IPS-18a (cell line): Measurements from ENCODE around the gene TCF15.
A peak's percentile ranks its signal among the peaks of the same experiment; 100 is the strongest.

Source experiments
- H3K27ac ChIP-seq: one replicate; pipeline ENCODE4 v1.5.1; 2013; ENCODE audit warnings: low read length
- H3K27me3 ChIP-seq: one replicate; pipeline ENCODE4 v1.6.1; 2013; ENCODE audit warnings: mild to moderate bottlenecking, low read length; ENCODE audit not compliant: control insufficient read depth, insufficient read depth
- H3K36me3 ChIP-seq: one replicate; pipeline ENCODE4 v1.6.1; 2013; ENCODE audit warnings: low read depth, low read length; ENCODE audit not compliant: control insufficient read depth
- H3K4me1 ChIP-seq: one replicate; pipeline ENCODE4 v1.6.1; 2013; ENCODE audit warnings: low read depth, low read length; ENCODE audit not compliant: control insufficient read depth
- H3K4me3 ChIP-seq: one replicate; pipeline ENCODE4 v1.5.1; 2013; ENCODE audit warnings: low read length
- H3K9ac ChIP-seq: one replicate; pipeline ENCODE4 v1.6.1; 2013; ENCODE audit warnings: mild to moderate bottlenecking, low read length, moderate library complexity
- H3K9me3 ChIP-seq: one replicate; pipeline ENCODE4 v1.6.1; 2013; ENCODE audit warnings: low read depth, low read length; ENCODE audit not compliant: control insufficient read depth

The TCF15 gene

DNA sequence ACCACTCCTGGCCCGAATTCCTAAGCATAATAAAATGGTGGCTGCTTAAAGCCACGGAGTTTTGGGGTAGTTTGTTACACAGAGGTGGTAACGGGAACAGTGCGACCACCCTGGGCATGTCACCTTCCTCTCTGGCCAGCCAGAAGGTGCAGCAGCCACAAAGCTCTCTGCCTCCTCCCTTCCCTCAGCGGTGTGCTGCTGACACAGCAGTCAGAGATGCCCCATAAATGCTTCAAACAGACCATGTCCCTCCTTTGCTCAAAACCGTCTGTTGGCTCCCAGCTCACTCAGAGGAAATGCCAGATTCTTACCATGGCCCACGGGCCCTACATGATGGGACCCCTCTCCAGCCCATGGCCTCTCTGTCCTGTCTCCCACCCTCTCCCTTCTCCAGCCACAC lies 12.1 kb upstream of the TCF15 start:
- Histone ChIP-seq H3K9me3 (no peaks in the 10 kb centered on the region), H3K9ac (no peak overlapping the region), H3K4me1 (peaks cover 3% of the 10 kb centered on the region), H3K4me3 (no peak overlapping the region), H3K36me3 (no peaks in the 10 kb centered on the region), H3K27me3 (no peaks in the 10 kb centered on the region), H3K27ac (no peak overlapping the region)

DNA sequence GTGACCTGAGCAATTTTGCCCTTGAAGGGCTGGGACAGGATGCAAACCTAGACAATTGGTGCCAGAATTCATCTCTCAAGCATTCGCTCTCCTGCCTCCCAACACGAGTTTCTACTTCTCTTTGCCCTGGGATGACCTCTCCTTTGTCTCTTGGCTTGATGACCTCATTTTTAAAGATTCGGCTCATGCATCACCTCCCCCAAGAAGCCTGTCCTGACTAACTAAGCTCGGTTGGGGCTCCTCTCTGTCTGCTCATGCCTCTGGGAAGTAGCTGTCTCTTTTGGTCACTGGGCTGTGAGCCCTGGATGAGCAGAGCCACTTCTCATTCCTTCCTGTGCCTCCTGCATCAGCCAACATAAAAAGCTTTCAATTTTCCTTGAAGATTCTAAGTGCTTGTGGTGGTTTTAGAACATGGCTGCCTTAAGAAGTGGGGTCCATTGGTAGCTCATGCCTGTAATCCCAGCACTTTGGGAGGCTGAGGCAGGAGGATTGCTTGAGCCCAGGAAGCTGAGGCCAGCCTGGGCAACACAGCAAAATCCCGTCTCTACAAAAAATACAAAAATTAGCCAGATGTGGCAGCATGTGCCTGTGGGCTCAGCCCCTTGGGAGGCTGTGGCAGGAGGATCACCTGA lies 11.1 kb upstream of the TCF15 start:
- Histone ChIP-seq H3K9ac (no peak overlapping the region), H3K27ac (no peak overlapping the region), H3K9me3 (no peaks in the 10 kb centered on the region), H3K4me3 (no peak overlapping the region), H3K36me3 (no peaks in the 10 kb centered on the region), H3K4me1 (peaks cover 6% of the 10 kb centered on the region), H3K27me3 (no peaks in the 10 kb centered on the region)

DNA sequence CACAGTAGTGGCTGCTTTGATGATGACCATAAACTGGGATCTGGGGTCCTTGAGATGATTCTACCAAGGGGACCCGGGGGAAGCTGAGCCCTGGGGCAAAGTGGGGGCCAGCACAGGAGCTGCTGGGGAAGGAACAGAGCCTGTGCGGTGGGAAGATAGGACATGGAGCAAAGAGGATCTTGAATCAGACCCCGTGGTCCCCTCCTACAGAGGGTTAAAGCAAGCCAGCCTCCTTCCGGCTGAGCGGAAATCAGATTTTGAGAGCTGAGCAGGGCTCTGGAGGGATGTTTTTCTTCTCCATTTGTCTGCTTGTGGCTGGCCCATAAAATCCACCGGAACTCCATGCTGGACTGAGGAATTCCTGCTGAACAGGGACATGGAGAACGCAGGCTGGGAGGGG lies 10.1 kb upstream of the TCF15 start:
- no peaks in the 10 kb centered on the region for H3K36me3 ChIP-seq

DNA sequence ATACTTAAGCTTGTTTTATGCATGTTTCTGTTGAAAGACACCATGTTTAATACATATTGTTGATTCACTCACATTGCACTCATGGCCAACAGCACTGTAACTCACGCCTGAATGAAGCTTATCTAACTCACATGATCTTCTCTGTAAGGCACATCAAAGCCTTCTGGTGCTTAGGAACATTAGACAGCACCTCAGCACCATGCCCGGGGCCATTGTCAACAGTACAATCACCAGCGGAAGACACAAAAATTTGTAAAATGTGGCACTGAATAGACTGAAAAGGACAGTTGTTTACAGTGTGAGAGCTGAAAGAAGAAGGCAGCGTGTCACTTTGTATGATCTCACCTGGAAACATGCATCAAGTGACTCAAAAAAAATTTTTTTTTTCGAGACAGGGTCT lies 8.9 kb upstream of the TCF15 start:
- Histone ChIP-seq H3K36me3 (no peaks in the 10 kb centered on the region), H3K27ac (no peak overlapping the region), H3K4me3 (no peak overlapping the region), H3K9me3 (no peaks in the 10 kb centered on the region), H3K4me1 (peaks cover 6% of the 10 kb centered on the region), H3K27me3 (no peaks in the 10 kb centered on the region), H3K9ac (no peak overlapping the region)

More for the DNA sequence above, 10.1 kb upstream of the TCF15 start:
- Histone ChIP-seq H3K4me3 (no peak overlapping the region), H3K9me3 (no peaks in the 10 kb centered on the region), H3K4me1 (peaks cover 6% of the 10 kb centered on the region), H3K27me3 (no peaks in the 10 kb centered on the region), H3K9ac (no peak overlapping the region), H3K27ac (no peak overlapping the region)

- H3K27me3 ChIP-seq, result no peaks in the 10 kb centered on the region
- H3K9ac ChIP-seq, result no peak overlapping the region
- H3K9me3 ChIP-seq, result no peaks in the 10 kb centered on the region
- H3K4me1 ChIP-seq, result peaks cover 6% of the 10 kb centered on the region
- H3K36me3 ChIP-seq, result no peaks in the 10 kb centered on the region
- H3K4me3 ChIP-seq, result no peak overlapping the region
- no peak overlapping the region for H3K27ac ChIP-seq
These were observed 8.0 kb upstream of the TCF15 start for GRCh38 chr20:617934-618690.

DNA sequence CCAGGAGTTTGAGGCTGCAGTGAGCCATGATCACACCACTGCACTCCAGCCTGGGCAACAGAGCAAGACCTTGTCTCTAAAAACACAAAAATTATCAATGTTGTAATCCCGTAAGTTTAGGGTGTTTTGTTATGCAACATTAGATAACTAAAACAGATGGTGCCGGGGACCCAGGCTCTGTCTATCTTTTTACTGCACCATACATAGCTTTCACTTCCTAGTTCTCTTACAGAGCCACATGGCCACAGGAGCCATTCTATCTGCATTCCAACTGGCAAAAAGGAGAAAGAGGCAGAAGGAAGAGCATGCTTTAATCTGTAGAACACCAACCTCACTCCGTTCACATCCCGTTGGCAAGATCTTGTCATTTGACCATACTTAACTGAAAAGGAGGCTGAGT lies 5.4 kb upstream of the TCF15 start:
- peaks cover 5% of the 10 kb centered on the region for H3K4me1 ChIP-seq
- H3K4me3 ChIP-seq, result no peak overlapping the region
- H3K9ac ChIP-seq, result no peak overlapping the region
- H3K27ac ChIP-seq, result no peak overlapping the region
- H3K9me3 ChIP-seq, result no peaks in the 10 kb centered on the region
- peaks cover 17% of the 10 kb centered on the region for H3K27me3 ChIP-seq
- H3K36me3 ChIP-seq, result no peaks in the 10 kb centered on the region

DNA sequence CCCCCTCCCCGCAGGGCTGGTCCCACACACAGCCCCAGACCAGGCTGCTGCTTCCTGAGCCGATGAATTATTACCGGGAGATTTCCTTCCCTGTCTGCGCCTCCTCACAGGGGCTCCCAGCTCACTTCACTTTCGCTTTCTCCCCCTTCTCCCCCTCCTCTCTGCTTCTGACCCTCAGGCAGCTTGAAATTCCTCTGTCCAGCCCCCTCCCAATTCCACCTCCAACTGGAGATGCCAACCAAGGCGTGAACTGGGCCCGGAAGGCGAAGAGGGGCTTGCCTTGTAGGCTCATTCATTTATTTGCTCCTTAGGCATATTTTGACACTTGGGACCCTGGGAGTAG lies 1.7 kb upstream of the TCF15 start:
- Histone ChIP-seq H3K4me3 (no peak overlapping the region), H3K9ac (no peak overlapping the region), H3K27me3 (peaks cover 35% of the 10 kb centered on the region), H3K4me1 (peaks cover 15% of the 10 kb centered on the region), H3K9me3 (no peaks in the 10 kb centered on the region), H3K27ac (no peak overlapping the region), H3K36me3 (no peaks in the 10 kb centered on the region)

DNA sequence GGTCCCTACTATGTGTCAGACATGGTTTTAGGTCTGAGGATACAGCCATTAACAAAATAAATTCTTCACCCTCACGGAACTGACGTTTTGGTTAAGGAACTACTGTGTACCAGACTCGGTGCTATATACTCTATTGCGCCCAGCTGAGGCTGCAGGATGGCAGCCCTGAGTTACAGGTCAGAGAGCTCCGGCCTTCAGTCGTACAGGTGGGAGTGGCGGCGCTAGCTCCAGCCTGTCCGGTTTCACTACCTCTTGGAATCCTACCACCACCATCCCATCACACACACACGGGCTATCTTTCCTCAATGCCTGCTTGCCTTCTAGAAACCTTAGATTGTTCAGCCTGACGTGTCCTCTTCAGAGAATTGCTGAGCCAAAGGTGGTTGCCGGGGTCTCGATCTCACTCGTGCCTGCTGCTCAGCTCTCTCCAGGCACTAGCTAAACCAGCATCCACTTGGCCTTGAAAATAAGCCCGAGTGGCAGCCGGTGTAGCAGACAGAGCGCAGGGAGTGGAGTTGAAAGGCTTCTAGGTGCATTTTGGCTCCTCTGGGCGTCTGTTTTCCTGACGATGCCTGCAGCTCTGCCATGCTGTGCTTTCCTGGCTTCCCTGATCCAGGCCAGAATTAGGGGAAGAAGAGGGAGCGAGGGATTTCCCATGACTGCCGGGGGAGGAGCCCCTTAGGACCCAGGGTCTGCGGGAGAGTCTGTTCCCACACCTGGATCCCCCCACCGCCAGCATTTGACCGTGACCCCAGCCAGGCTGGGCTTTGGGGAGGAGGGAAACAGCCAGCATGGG lies 1.1 kb upstream of the TCF15 start:
- Histone ChIP-seq H3K27me3 (peaks cover 35% of the 10 kb centered on the region), H3K9ac (no peak overlapping the region), H3K4me3 (no peak overlapping the region), H3K4me1 (peaks cover 12% of the 10 kb centered on the region), H3K36me3 (no peaks in the 10 kb centered on the region), H3K27ac (no peak overlapping the region), H3K9me3 (no peaks in the 10 kb centered on the region)

DNA sequence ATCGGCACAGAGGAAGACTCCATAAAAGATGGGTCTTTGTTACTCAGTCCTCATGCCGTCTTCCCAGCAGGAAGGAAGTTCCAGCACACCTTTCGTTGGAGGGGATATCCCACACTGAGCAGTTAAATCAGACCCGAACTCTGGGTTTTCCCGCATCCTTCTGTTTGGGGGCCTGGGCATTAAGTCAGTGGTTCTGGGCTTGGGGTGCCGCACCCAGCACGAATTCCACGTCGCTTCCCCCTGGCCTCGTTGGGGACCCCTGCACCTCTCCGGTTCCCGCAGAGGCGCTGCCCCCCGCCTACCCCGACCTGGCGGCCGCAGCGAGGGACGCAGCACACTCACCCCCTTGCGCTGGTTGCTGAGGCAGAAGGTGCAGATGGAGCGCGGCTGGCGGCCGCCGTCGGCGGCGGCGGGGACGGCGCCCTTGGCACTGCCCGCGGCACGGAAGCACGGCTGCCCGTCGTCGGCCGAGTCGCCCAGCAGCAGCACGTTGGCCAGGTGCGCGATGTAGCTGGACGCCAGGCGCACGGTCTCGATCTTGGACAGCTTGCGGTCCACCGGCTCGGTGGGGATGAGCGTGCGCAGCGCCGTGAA lies 641 bp downstream of the TCF15 start:
- H3K36me3 ChIP-seq, result no peaks in the 10 kb centered on the region
- H3K4me1 ChIP-seq, result peaks cover 12% of the 10 kb centered on the region
- H3K4me3 ChIP-seq, result peak overlapping the region; percentile 55
- H3K9me3 ChIP-seq, result no peaks in the 10 kb centered on the region
- no peak overlapping the region for H3K27ac ChIP-seq
- H3K9ac ChIP-seq, result no peak overlapping the region
- peaks cover 35% of the 10 kb centered on the region for H3K27me3 ChIP-seq

DNA sequence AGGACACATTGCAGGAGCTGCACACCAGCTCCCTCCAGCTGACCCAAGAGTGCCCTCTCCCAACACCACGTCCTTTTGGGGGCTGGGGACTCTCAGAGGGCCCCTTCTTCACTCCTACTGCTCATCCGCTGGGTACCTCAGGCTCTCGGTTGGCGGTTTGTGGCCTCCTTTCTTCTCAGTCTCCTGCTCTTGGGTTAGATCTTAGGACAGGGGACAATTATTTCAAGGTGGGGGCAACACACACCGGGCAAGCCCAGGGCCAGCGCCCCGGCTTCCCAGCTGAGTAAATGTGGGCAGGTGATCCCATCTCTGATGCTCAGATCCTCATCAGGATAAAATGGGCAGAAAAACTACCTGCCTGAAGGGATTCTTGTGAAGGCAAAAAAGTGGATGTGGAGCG lies 1.1 kb downstream of the TCF15 start:
- H3K27ac ChIP-seq, result no peak overlapping the region
- H3K4me3 ChIP-seq, result peak overlapping the region; percentile 55

GRCh38 chr20:607476-607875 lies 2.6 kb downstream of the TCF15 start:
- Histone ChIP-seq H3K36me3 (no peaks in the 10 kb centered on the region), H3K4me1 (peaks cover 12% of the 10 kb centered on the region), H3K27me3 (peaks cover 35% of the 10 kb centered on the region)

More for the DNA sequence above, 1.1 kb downstream of the TCF15 start:
- H3K9me3 ChIP-seq, result no peaks in the 10 kb centered on the region
- peaks cover 12% of the 10 kb centered on the region for H3K4me1 ChIP-seq
- no peaks in the 10 kb centered on the region for H3K36me3 ChIP-seq
- peaks cover 35% of the 10 kb centered on the region for H3K27me3 ChIP-seq
- H3K9ac ChIP-seq, result no peak overlapping the region

More at GRCh38 chr20:607476-607875, 2.6 kb downstream of the TCF15 start:
- no peak overlapping the region for H3K4me3 ChIP-seq
- H3K9me3 ChIP-seq, result no peaks in the 10 kb centered on the region
- H3K27ac ChIP-seq, result no peak overlapping the region
- no peak overlapping the region for H3K9ac ChIP-seq
